ENCODE measurements around the gene RAB11FIP3.

- TF ChIP-seq CTCF (IDR thresholded peaks at IDR 0.05) (no peak), POLR2AphosphoS5 (IDR thresholded peaks at IDR 0.05) (no peak), POLR2A (IDR thresholded peaks at IDR 0.05) (no peak)
These were observed 96.1 kb downstream of the RAB11FIP3 start for GRCh38 chr16:521381-522210.

Measured in breast epithelium (tissue), 3 donors.